ENCODE measurements around the gene GSE1.

GSE1 gene

GRCh38 chr16:85716680-85717038 is 103.5 kb downstream of the GSE1 start:
- Histone ChIP-seq H3K4me2 (ENCODE audit: low read length) (peak overlapping the region; percentile 6), H3K4me1 (ENCODE audit: control insufficient read depth, insufficient read depth, low read length) (peaks cover 23% of the 10 kb centered on the region), H3K36me3 (ENCODE audit: insufficient read depth, low read length) (no peaks in the 10 kb centered on the region), H3K27me3 (ENCODE audit: control insufficient read depth, insufficient read depth, low read length) (no peaks in the 10 kb centered on the region), H3K4me3 (ENCODE audit: low read length) (no peak overlapping the region), H3K9me3 (replicated peaks; ENCODE audit: low read length) (peaks cover 7% of the 10 kb centered on the region), H3K9ac (ENCODE audit: low read depth, low read length) (no peak overlapping the region)

- H3K27me3 ChIP-seq (ENCODE audit: control insufficient read depth, insufficient read depth, low read length), result no peaks in the 10 kb centered on the region
- H3K9ac ChIP-seq (ENCODE audit: low read depth, low read length), result no peak overlapping the region
- H3K4me1 ChIP-seq (ENCODE audit: control insufficient read depth, insufficient read depth, low read length), result peaks cover 23% of the 10 kb centered on the region
- H3K36me3 ChIP-seq (ENCODE audit: insufficient read depth, low read length), result no peaks in the 10 kb centered on the region
- no peak overlapping the region for H3K4me2 ChIP-seq (ENCODE audit: low read length)
- H3K4me3 ChIP-seq (ENCODE audit: low read length), result no peak overlapping the region
- H3K9me3 ChIP-seq (replicated peaks; ENCODE audit: low read length), result no peaks in the 10 kb centered on the region
Observed at GRCh38 chr16:85717393-85718152, 104.5 kb downstream of the GSE1 start.

GRCh38 chr16:85718153-85718477 is 105.0 kb downstream of the GSE1 start:
- Histone ChIP-seq H3K4me1 (ENCODE audit: control insufficient read depth, insufficient read depth, low read length) (peaks cover 23% of the 10 kb centered on the region), H3K9me3 (replicated peaks; ENCODE audit: low read length) (no peaks in the 10 kb centered on the region), H3K36me3 (ENCODE audit: insufficient read depth, low read length) (no peaks in the 10 kb centered on the region), H3K4me2 (ENCODE audit: low read length) (no peak overlapping the region), H3K4me3 (ENCODE audit: low read length) (no peak overlapping the region), H3K27me3 (ENCODE audit: control insufficient read depth, insufficient read depth, low read length) (no peaks in the 10 kb centered on the region), H3K9ac (ENCODE audit: low read depth, low read length) (no peak overlapping the region)

- Histone ChIP-seq H3K4me1 (ENCODE audit: control insufficient read depth, insufficient read depth, low read length) (peaks cover 23% of the 10 kb centered on the region), H3K4me3 (ENCODE audit: low read length) (no peak overlapping the region)
Observed at GRCh38 chr16:85718682-85719081, 105.6 kb downstream of the GSE1 start.

GRCh38 chr16:85719605-85720301 is 106.6 kb downstream of the GSE1 start:
- H3K9ac ChIP-seq (ENCODE audit: low read depth, low read length), result no peak overlapping the region
- no peaks in the 10 kb centered on the region for H3K36me3 ChIP-seq (ENCODE audit: insufficient read depth, low read length)
- H3K4me3 ChIP-seq (ENCODE audit: low read length), result no peak overlapping the region
- H3K4me1 ChIP-seq (ENCODE audit: control insufficient read depth, insufficient read depth, low read length), result peaks cover 23% of the 10 kb centered on the region
- H3K4me2 ChIP-seq (ENCODE audit: low read length), result no peak overlapping the region
- no peaks in the 10 kb centered on the region for H3K9me3 ChIP-seq (replicated peaks; ENCODE audit: low read length)
- H3K27me3 ChIP-seq (ENCODE audit: control insufficient read depth, insufficient read depth, low read length), result no peaks in the 10 kb centered on the region

More at GRCh38 chr16:85718682-85719081, 105.6 kb downstream of the GSE1 start:
- no peak overlapping the region for H3K9ac ChIP-seq (ENCODE audit: low read depth, low read length)
- no peaks in the 10 kb centered on the region for H3K36me3 ChIP-seq (ENCODE audit: insufficient read depth, low read length)
- H3K27me3 ChIP-seq (ENCODE audit: control insufficient read depth, insufficient read depth, low read length), result no peaks in the 10 kb centered on the region
- no peak overlapping the region for H3K4me2 ChIP-seq (ENCODE audit: low read length)
- H3K9me3 ChIP-seq (replicated peaks; ENCODE audit: low read length), result no peaks in the 10 kb centered on the region

GRCh38 chr16:85720302-85720637 is 107.1 kb downstream of the GSE1 start:
- Histone ChIP-seq H3K4me3 (ENCODE audit: low read length) (no peak overlapping the region), H3K4me1 (ENCODE audit: control insufficient read depth, insufficient read depth, low read length) (peaks cover 21% of the 10 kb centered on the region), H3K36me3 (ENCODE audit: insufficient read depth, low read length) (no peaks in the 10 kb centered on the region)

GRCh38 chr16:85722128-85722893 is 109.2 kb downstream of the GSE1 start:
- peaks cover 13% of the 10 kb centered on the region for H3K27me3 ChIP-seq (ENCODE audit: control insufficient read depth, insufficient read depth, low read length)
- no peak overlapping the region for H3K4me2 ChIP-seq (ENCODE audit: low read length)
- H3K4me3 ChIP-seq (ENCODE audit: low read length), result no peak overlapping the region
- peaks cover 4% of the 10 kb centered on the region for H3K36me3 ChIP-seq (ENCODE audit: insufficient read depth, low read length)
- no peaks in the 10 kb centered on the region for H3K9me3 ChIP-seq (replicated peaks; ENCODE audit: low read length)
- no peak overlapping the region for H3K9ac ChIP-seq (ENCODE audit: low read depth, low read length)
- H3K4me1 ChIP-seq (ENCODE audit: control insufficient read depth, insufficient read depth, low read length), result peaks cover 3% of the 10 kb centered on the region

More at GRCh38 chr16:85720302-85720637, 107.1 kb downstream of the GSE1 start:
- H3K27me3 ChIP-seq (ENCODE audit: control insufficient read depth, insufficient read depth, low read length), result peaks cover 1% of the 10 kb centered on the region
- H3K4me2 ChIP-seq (ENCODE audit: low read length), result no peak overlapping the region
- no peak overlapping the region for H3K9ac ChIP-seq (ENCODE audit: low read depth, low read length)
- H3K9me3 ChIP-seq (replicated peaks; ENCODE audit: low read length), result no peaks in the 10 kb centered on the region

GRCh38 chr16:85724126-85724879 is 111.2 kb downstream of the GSE1 start:
- no peak overlapping the region for H3K9ac ChIP-seq (ENCODE audit: low read depth, low read length)
- H3K4me1 ChIP-seq (ENCODE audit: control insufficient read depth, insufficient read depth, low read length), result peaks cover 3% of the 10 kb centered on the region
- no peaks in the 10 kb centered on the region for H3K9me3 ChIP-seq (replicated peaks; ENCODE audit: low read length)
- H3K36me3 ChIP-seq (ENCODE audit: insufficient read depth, low read length), result peaks cover 4% of the 10 kb centered on the region
- H3K27me3 ChIP-seq (ENCODE audit: control insufficient read depth, insufficient read depth, low read length), result peaks cover 13% of the 10 kb centered on the region
- H3K4me3 ChIP-seq (ENCODE audit: low read length), result no peak overlapping the region
- no peak overlapping the region for H3K4me2 ChIP-seq (ENCODE audit: low read length)

GRCh38 chr16:85724936-85725335 is 111.8 kb downstream of the GSE1 start:
- H3K27me3 ChIP-seq (ENCODE audit: control insufficient read depth, insufficient read depth, low read length), result peaks cover 13% of the 10 kb centered on the region
- H3K4me3 ChIP-seq (ENCODE audit: low read length), result no peak overlapping the region
- no peaks in the 10 kb centered on the region for H3K9me3 ChIP-seq (replicated peaks; ENCODE audit: low read length)
- H3K4me2 ChIP-seq (ENCODE audit: low read length), result no peak overlapping the region
- H3K36me3 ChIP-seq (ENCODE audit: insufficient read depth, low read length), result peaks cover 4% of the 10 kb centered on the region
- peaks cover 9% of the 10 kb centered on the region for H3K4me1 ChIP-seq (ENCODE audit: control insufficient read depth, insufficient read depth, low read length)
- no peak overlapping the region for H3K9ac ChIP-seq (ENCODE audit: low read depth, low read length)

Data from skeletal muscle satellite cell (primary cell).